ENCODE data around the gene FOXL2. TPM values are rescaled to one million over a fixed set of nuclear protein-coding genes. Genes with fewer than 3 reads are reported as not detected.
A peak's percentile ranks its signal among the peaks of the same experiment; 100 is the strongest.

FOXL2 gene
- polyA plus RNA-seq, 2 of the 4 experiments (the other 2 are of a cell fraction): 1.2 to 3.1 TPM

- Histone ChIP-seq H3K4me1 (peaks cover 13% of the 10 kb centered on the region), H3K4me2 (peak overlapping the region; percentile 66; the same call in 2 of the 3 replicates), H3K9me3 (no peaks in the 10 kb centered on the region), H3K27ac (peak overlapping the region in 1 of 2 experiments; percentile 95; a peak in 2 of 6 replicates), H3K4me3 (no peak overlapping the region)
- ChIA-PET POLR2A (interaction anchor here (1.7 to 2.0 kb wide), 3 partner anchors 54 to 323 kb away, joined by 7 to 28 read pairs (median 17); partner anchors contain the start of genes CEP70 and PIK3CB), CTCF (interaction anchor here (0.6 to 13.0 kb wide), 42 partner anchors 7 to 608 kb away, joined by 3 to 224 read pairs (median 10); partner anchors contain the start of gene CEP70)
- no peak for TF ChIP-seq MYC (IDR thresholded peaks at IDR 0.05; ENCODE audit: borderline replicate concordance, low read length)
- no peak for TF ChIP-seq FOSB (CRISPR knock-in tag; IDR thresholded peaks at IDR 0.05)
- TF ChIP-seq EP300 (IDR thresholded peaks at IDR 0.05): no peak
- no peak for TF ChIP-seq RFX5 (IDR thresholded peaks at IDR 0.05)
- no peak for TF ChIP-seq ZFP36 (IDR thresholded peaks at IDR 0.05; ENCODE audit: borderline replicate concordance, partially characterized antibody)
- no peak for TF ChIP-seq ZC3H11A (IDR thresholded peaks at IDR 0.05)
- no peak for TF ChIP-seq POLR2AphosphoS2 (conservative IDR thresholded peaks at IDR 0.05; ENCODE audit: low read length)
- TF ChIP-seq REST (IDR thresholded peaks at IDR 0.05): no peak
- TF ChIP-seq JUNB (IDR thresholded peaks at IDR 0.05): no peak
- TF ChIP-seq TP53 (CRISPR knock-in tag; IDR thresholded peaks at IDR 0.05): no peak
- no peak for TF ChIP-seq CEBPB (IDR thresholded peaks at IDR 0.05)
- TF ChIP-seq ESRRA (IDR thresholded peaks at IDR 0.05; ENCODE audit: borderline replicate concordance, low read length): no peak
- TF ChIP-seq JUN (IDR thresholded peaks at IDR 0.05): no peak
- TF ChIP-seq HOXB13 (CRISPR knock-in tag; IDR thresholded peaks at IDR 0.05; ENCODE audit: low read depth): no peak
- no peak for TF ChIP-seq USF2 (IDR thresholded peaks at IDR 0.05)
- no peak for TF ChIP-seq RARB (CRISPR knock-in tag; IDR thresholded peaks at IDR 0.05)
- no peak for TF ChIP-seq MAFK (IDR thresholded peaks at IDR 0.05; ENCODE audit: partially characterized antibody)
- TF ChIP-seq E2F6 (IDR thresholded peaks at IDR 0.05; ENCODE audit: borderline replicate concordance, low read depth): no peak
- TF ChIP-seq HOXA7 (CRISPR knock-in tag; IDR thresholded peaks at IDR 0.05): no peak
- FAIRE-seq: no peak
- no peak for ATAC-seq
- no peak for DNase-seq (ENCODE audit: low read depth in 1 of 2, low spot score in 1 of 2)
- 28% methylated on average over 2 of the region's 2 CpGs for WGBS (ENCODE audit: missing lambda C conversion rate)
Observed at GRCh38 chr3:138916824-138917223, 30.1 kb downstream of the FOXL2 start.

GRCh38 chr3:138915503-138916498 lies 31.1 kb downstream of the FOXL2 start:
- POLR2A ChIA-PET: interaction anchor here (0.6 to 2.0 kb wide), 11 partner anchors 49 to 507 kb away, joined by 3 to 28 read pairs (median 7); partner anchors contain the start of genes CEP70, FAIM and PIK3CB
- TF ChIP-seq MAFK (IDR thresholded peaks at IDR 0.05; ENCODE audit: partially characterized antibody): no peak
- no peak for TF ChIP-seq CBX2 (IDR thresholded peaks at IDR 0.05; ENCODE audit: borderline replicate concordance, low read depth)
- 0 out of 2 replicates have a peak, but pooled peaks have one; percentile 53 for TF ChIP-seq HMGXB4 (CRISPR knock-in tag; IDR thresholded peaks at IDR 0.05; ENCODE audit: borderline replicate concordance)
- TF ChIP-seq RAD21 (conservative IDR thresholded peaks at IDR 0.05 in 1 of 2, IDR thresholded peaks at IDR 0.05 in 1 of 2): peak; percentile 69 to 77
- peak; percentile 91 for TF ChIP-seq SMC3 (IDR thresholded peaks at IDR 0.05)
- TF ChIP-seq EHMT2 (IDR thresholded peaks at IDR 0.05; ENCODE audit: low read depth): no peak
- no peak for TF ChIP-seq CBX8 (IDR thresholded peaks at IDR 0.05)
- no peak for TF ChIP-seq HOXB5 (CRISPR knock-in tag; IDR thresholded peaks at IDR 0.05)

More at GRCh38 chr3:138915503-138916498, 31.1 kb downstream of the FOXL2 start:
- H3K4me3 ChIP-seq: peak overlapping the region; percentile 76
- 1% methylated on average over 15 of the region's 68 CpGs for WGBS (ENCODE audit: missing lambda C conversion rate)
- DNase-seq (ENCODE audit: low read depth in 1 of 2, low spot score in 1 of 2): peak; percentile 79 to 82
- CTCF ChIA-PET: interaction anchor here (0.6 to 13.0 kb wide), 120 partner anchors 8 to 736 kb away, joined by 3 to 224 read pairs (median 5); partner anchors contain the start of genes CEP70, ESYT3, FAIM and PIK3CB
- FAIRE-seq: no peak
- H3K4me1 ChIP-seq: peaks cover 5% of the 10 kb centered on the region; the same call in 1 of the 3 replicates
- peak overlapping the region; percentile 66 for H3K4me2 ChIP-seq
- no peaks in the 10 kb centered on the region for H3K9me3 ChIP-seq
- peak; percentile 94 to 96 for ATAC-seq
- H3K27ac ChIP-seq: peak overlapping the region; percentile 95 to 97
